ENCODE results near the gene TSLP.

Gene TSLP

DNA sequence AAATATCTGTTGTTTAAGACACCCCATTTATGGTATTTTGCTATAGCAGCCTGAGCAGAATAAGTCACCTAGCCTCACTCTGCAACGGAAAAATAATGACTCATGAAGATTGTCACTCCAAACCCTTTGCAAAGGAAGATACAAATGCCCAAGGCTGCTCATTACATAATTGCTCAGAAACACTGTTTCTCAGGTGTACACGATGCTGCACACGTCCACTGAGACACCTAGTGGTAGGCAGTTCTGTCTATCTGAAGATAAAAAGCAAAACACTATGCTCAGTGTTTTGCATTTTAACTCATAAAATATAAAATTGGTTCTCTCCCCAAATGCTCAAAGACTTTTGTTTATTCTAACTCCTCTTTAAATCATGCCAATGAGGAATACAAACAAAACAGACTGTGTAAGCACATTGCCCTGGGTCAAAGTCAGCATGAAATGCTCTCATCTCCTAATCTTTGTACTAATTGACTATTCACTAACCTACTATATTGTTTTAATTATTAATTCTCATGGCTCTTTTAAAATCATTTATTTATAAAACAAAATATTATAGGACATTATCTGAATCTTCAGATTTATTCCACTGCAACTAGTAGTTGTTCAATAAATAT lies 7.7 kb upstream of the TSLP start:
- H3K4me1 ChIP-seq (ENCODE audit: low read length): no peaks in the 10 kb centered on the region
- no peak overlapping the region for H2AFZ ChIP-seq (ENCODE audit: low read length)
- no peaks in the 10 kb centered on the region for H3K9me2 ChIP-seq (replicated peaks; ENCODE audit: insufficient read depth, low read length)
- H3K4me2 ChIP-seq (ENCODE audit: low read depth, low read length): no peak overlapping the region
- peak; percentile 45 for DNase-seq
- H4K20me1 ChIP-seq (ENCODE audit: insufficient read depth, low read length): no peaks in the 10 kb centered on the region
- no peaks in the 10 kb centered on the region for H3K9me3 ChIP-seq (replicated peaks; ENCODE audit: insufficient read depth, low read length)
- H3K4me3 ChIP-seq (ENCODE audit: low read length): no peak overlapping the region
- TF ChIP-seq EZH2phosphoT487 (IDR thresholded peaks at IDR 0.05; ENCODE audit: low read length) (no peak), EZH2 (optimal IDR thresholded peaks at IDR 0.05; ENCODE audit: low read depth, low read length) (no peak)
- TF ChIP-seq, protein P1, sequence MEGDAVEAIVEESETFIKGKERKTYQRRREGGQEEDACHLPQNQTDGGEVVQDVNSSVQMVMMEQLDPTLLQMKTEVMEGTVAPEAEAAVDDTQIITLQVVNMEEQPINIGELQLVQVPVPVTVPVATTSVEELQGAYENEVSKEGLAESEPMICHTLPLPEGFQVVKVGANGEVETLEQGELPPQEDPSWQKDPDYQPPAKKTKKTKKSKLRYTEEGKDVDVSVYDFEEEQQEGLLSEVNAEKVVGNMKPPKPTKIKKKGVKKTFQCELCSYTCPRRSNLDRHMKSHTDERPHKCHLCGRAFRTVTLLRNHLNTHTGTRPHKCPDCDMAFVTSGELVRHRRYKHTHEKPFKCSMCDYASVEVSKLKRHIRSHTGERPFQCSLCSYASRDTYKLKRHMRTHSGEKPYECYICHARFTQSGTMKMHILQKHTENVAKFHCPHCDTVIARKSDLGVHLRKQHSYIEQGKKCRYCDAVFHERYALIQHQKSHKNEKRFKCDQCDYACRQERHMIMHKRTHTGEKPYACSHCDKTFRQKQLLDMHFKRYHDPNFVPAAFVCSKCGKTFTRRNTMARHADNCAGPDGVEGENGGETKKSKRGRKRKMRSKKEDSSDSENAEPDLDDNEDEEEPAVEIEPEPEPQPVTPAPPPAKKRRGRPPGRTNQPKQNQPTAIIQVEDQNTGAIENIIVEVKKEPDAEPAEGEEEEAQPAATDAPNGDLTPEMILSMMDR (IDR thresholded peaks at IDR 0.05; ENCODE audit: low read length): peak; percentile 52
- H3K36me3 ChIP-seq (replicated peaks; ENCODE audit: insufficient read depth, low read length): no peaks in the 10 kb centered on the region
- H3K79me2 ChIP-seq (ENCODE audit: low read length): no peaks in the 10 kb centered on the region
- no peaks in the 10 kb centered on the region for H3K27me3 ChIP-seq (replicated peaks; ENCODE audit: insufficient read depth, low read length)
- no peak overlapping the region for H3K9ac ChIP-seq (ENCODE audit: low read length)
- H3K27ac ChIP-seq (ENCODE audit: low read length): no peak overlapping the region
- no peaks in the 10 kb centered on the region for H3F3A ChIP-seq (ENCODE audit: insufficient read depth, low read length)

DNA sequence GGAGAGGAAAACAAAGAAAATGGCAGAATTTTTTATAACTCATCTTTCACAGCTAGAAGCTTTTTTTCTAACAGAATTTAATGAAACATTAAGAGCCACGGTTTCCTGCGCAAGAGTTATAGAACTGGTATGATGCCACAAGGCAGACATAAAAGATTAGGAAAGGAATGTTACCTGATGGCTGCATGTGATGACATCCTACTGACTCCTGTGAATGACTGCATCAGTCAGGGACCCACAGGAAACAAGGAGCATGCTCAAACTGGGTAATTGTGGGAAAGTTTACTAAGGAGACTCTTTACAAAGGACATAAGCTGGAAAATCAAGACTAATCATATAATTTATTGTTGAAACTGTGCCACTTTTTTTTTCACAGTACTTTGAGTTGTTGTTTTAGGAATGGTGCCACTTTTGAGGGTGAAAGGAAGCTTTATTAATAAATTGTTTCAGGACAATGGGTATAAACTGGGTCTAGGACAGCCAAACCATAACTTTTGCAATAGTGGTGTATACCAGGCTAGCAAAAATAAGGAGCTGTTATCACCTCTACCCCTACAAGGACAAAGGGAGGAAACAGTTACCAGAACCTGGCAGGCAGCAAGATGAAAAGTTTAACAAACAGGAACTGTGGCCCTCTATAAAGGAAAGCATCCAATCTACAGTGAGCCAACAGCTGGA lies 5.1 kb upstream of the TSLP start:
- Histone ChIP-seq H3K36me3 (replicated peaks; ENCODE audit: insufficient read depth, low read length) (no peaks in the 10 kb centered on the region), H3K9me3 (replicated peaks; ENCODE audit: insufficient read depth, low read length) (no peaks in the 10 kb centered on the region), H3F3A (ENCODE audit: insufficient read depth, low read length) (no peaks in the 10 kb centered on the region), H3K4me3 (ENCODE audit: low read length) (no peak overlapping the region), H3K79me2 (ENCODE audit: low read length) (no peaks in the 10 kb centered on the region), H3K27ac (ENCODE audit: low read length) (no peak overlapping the region), H2AFZ (ENCODE audit: low read length) (no peak overlapping the region), H4K20me1 (ENCODE audit: insufficient read depth, low read length) (no peaks in the 10 kb centered on the region), H3K4me1 (ENCODE audit: low read length) (no peaks in the 10 kb centered on the region), H3K9me2 (replicated peaks; ENCODE audit: insufficient read depth, low read length) (no peaks in the 10 kb centered on the region), H3K4me2 (ENCODE audit: low read depth, low read length) (no peak overlapping the region), H3K9ac (ENCODE audit: low read length) (no peak overlapping the region), H3K27me3 (replicated peaks; ENCODE audit: insufficient read depth, low read length) (no peaks in the 10 kb centered on the region)
- no peak for DNase-seq
- TF ChIP-seq EZH2phosphoT487 (IDR thresholded peaks at IDR 0.05; ENCODE audit: low read length) (no peak), EZH2 (optimal IDR thresholded peaks at IDR 0.05; ENCODE audit: low read depth, low read length) (no peak)
- TF ChIP-seq, protein P1 (IDR thresholded peaks at IDR 0.05; ENCODE audit: low read length): no peak

DNA sequence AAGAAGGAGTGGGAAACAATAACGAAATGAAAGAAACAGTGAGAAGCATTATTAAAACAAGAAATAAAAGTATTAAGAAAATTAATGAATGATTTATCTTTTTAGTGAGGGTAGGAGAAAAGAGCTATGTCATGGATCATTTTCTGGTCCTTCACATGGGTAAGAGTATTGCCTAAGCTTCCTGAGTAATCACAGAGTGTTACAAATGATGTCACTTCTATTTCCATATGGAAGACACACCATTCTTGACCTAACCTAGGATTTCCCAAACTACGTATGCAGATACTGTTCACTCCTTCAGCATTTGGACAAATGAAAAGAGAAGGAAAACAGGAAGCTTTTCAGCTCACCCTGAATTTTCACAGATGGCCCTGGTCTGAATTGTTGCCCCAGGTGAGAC lies 3.3 kb upstream of the TSLP start:
- H3K4me1 ChIP-seq (ENCODE audit: low read length): no peaks in the 10 kb centered on the region
- H3K27me3 ChIP-seq (replicated peaks; ENCODE audit: insufficient read depth, low read length): no peaks in the 10 kb centered on the region
- H3K4me2 ChIP-seq (ENCODE audit: low read depth, low read length): no peak overlapping the region
- no peaks in the 10 kb centered on the region for H3K9me3 ChIP-seq (replicated peaks; ENCODE audit: insufficient read depth, low read length)
- H3K27ac ChIP-seq (ENCODE audit: low read length): no peak overlapping the region
- H3K36me3 ChIP-seq (replicated peaks; ENCODE audit: insufficient read depth, low read length): no peaks in the 10 kb centered on the region
- H3K4me3 ChIP-seq (ENCODE audit: low read length): no peak overlapping the region
- no peak for DNase-seq
- H3K9me2 ChIP-seq (replicated peaks; ENCODE audit: insufficient read depth, low read length): no peaks in the 10 kb centered on the region
- peaks cover 4% of the 10 kb centered on the region; the same call in 1 of the 2 replicates for H3F3A ChIP-seq (ENCODE audit: insufficient read depth, low read length)
- H3K9ac ChIP-seq (ENCODE audit: low read length): no peak overlapping the region
- H4K20me1 ChIP-seq (ENCODE audit: insufficient read depth, low read length): no peaks in the 10 kb centered on the region
- H2AFZ ChIP-seq (ENCODE audit: low read length): no peak overlapping the region
- no peak for TF ChIP-seq EZH2 (optimal IDR thresholded peaks at IDR 0.05; ENCODE audit: low read depth, low read length)
- no peak for TF ChIP-seq EZH2phosphoT487 (IDR thresholded peaks at IDR 0.05; ENCODE audit: low read length)
- TF ChIP-seq, protein P1 (IDR thresholded peaks at IDR 0.05; ENCODE audit: low read length): no peak
- no peaks in the 10 kb centered on the region for H3K79me2 ChIP-seq (ENCODE audit: low read length)

All from MM.1S (cell line).